ENCODE results near the gene FSTL1.

DNA sequence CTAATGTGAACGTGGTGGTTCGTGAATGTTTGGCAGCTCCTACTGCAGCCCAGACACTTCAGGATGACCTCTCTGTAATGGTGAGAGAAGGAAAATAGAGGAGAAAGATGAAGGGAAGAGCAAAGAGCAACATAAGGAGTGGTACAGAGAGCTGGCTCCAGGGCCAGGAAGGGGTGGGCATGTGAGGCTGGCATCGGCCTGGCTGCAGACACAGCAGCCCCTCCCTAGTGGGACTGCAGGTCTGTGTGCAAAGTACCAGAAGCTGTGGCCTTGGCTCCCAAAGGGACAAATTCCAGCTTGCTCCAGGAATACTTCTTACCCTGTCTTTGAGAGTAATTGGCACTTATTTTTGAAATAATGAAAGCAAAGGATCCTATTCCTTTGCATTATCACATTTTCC, 10.0 kb downstream of the FSTL1 start:
- TF ChIP-seq, protein P1, sequence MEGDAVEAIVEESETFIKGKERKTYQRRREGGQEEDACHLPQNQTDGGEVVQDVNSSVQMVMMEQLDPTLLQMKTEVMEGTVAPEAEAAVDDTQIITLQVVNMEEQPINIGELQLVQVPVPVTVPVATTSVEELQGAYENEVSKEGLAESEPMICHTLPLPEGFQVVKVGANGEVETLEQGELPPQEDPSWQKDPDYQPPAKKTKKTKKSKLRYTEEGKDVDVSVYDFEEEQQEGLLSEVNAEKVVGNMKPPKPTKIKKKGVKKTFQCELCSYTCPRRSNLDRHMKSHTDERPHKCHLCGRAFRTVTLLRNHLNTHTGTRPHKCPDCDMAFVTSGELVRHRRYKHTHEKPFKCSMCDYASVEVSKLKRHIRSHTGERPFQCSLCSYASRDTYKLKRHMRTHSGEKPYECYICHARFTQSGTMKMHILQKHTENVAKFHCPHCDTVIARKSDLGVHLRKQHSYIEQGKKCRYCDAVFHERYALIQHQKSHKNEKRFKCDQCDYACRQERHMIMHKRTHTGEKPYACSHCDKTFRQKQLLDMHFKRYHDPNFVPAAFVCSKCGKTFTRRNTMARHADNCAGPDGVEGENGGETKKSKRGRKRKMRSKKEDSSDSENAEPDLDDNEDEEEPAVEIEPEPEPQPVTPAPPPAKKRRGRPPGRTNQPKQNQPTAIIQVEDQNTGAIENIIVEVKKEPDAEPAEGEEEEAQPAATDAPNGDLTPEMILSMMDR (IDR thresholded peaks at IDR 0.05): no peak
- no peak for TF ChIP-seq POLR2A (IDR thresholded peaks at IDR 0.05)
